ENCODE data around the gene FGD2. TPM values are rescaled to one million over a fixed set of nuclear protein-coding genes. Genes with fewer than 3 reads are reported as not detected.

FGD2 gene
- total RNA-seq, 2 experiments from 2014 or later = 1.2 TPM

DNA sequence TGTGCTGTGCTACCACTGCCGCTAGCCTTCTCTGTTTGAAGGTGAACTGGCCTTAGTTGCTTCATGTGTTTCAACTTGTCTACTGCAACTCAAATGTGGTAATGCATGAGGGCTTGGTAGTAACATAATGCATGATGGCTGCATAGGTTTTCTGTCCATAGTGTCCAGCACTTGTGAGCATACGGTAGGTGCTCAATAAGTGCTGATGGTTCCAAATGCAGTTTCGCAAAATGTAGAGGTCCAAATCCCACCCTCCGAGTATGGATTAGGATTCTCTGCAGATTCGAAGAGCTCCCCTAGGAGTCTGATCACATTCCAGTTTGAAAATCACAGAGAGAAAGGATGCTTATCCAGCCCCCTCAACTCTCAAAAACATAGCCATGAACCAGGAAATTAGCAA lies 64.2 kb downstream of the FGD2 start:
- H3K4me3 Mint-ChIP-seq = no peak overlapping the region
- intact Hi-C loops (cut with DNase I, micrococcal nuclease) = loop anchor here in 1 of 2 experiments (5.0 kb wide), 1 partner anchor 83 kb away; no protein-coding TSS in a partner anchor
- CTCF ChIA-PET = no interaction called here

GRCh38 chr6:37072526-37072925 lies 67.1 kb downstream of the FGD2 start:
- intact Hi-C loops (cut with DNase I, micrococcal nuclease) = loop anchor here in 1 of 2 experiments (5.0 kb wide), 1 partner anchor 80 kb away; no protein-coding TSS in a partner anchor
- Histone ChIP-seq H3K4me1 (ENCODE audit: insufficient read depth, low read length) (peaks cover 8% of the 10 kb centered on the region), H3K9me3 (ENCODE audit: control insufficient read depth in 1 of 2, insufficient read depth in 1 of 2, low read length in 2 of 2) (no peaks in the 10 kb centered on the region), H3K36me3 (ENCODE audit: insufficient read depth, low read length) (no peaks in the 10 kb centered on the region), H3K27me3 (ENCODE audit: control insufficient read depth in 1 of 2, insufficient read depth in 2 of 2, low read length in 2 of 2) (no peaks in the 10 kb centered on the region), H3K4me3 (ENCODE audit: low read length) (no peak overlapping the region), H3K27ac (ENCODE audit: low read depth in 1 of 2, low read length in 2 of 2) (no peak overlapping the region)
- H3K27me3 Mint-ChIP-seq = no peaks in the 10 kb centered on the region
- DNase-seq (peak in 2 of 14 experiments; percentile 26 to 31), ATAC-seq (ENCODE audit: poor library complexity) (peak; percentile 48)
- POLR2A ChIA-PET = no interaction called here
- peaks cover 7% of the 10 kb centered on the region for H3K4me1 Mint-ChIP-seq (ENCODE audit: low read depth)
- H3K27ac Mint-ChIP-seq = no peak overlapping the region
- peaks cover 2% of the 10 kb centered on the region for H3K9me3 Mint-ChIP-seq
- TF ChIP-seq, protein P1, sequence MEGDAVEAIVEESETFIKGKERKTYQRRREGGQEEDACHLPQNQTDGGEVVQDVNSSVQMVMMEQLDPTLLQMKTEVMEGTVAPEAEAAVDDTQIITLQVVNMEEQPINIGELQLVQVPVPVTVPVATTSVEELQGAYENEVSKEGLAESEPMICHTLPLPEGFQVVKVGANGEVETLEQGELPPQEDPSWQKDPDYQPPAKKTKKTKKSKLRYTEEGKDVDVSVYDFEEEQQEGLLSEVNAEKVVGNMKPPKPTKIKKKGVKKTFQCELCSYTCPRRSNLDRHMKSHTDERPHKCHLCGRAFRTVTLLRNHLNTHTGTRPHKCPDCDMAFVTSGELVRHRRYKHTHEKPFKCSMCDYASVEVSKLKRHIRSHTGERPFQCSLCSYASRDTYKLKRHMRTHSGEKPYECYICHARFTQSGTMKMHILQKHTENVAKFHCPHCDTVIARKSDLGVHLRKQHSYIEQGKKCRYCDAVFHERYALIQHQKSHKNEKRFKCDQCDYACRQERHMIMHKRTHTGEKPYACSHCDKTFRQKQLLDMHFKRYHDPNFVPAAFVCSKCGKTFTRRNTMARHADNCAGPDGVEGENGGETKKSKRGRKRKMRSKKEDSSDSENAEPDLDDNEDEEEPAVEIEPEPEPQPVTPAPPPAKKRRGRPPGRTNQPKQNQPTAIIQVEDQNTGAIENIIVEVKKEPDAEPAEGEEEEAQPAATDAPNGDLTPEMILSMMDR (IDR thresholded peaks at IDR 0.05) = no peak
- CTCF ChIA-PET = interaction anchor here (1.5 kb wide), 1 partner anchor 21 kb away, joined by 4 read pairs; no protein-coding TSS in a partner anchor
- no peaks in the 10 kb centered on the region for H3K36me3 Mint-ChIP-seq (ENCODE audit: low read depth)
- no peak overlapping the region for H3K4me3 Mint-ChIP-seq

More for the DNA sequence above, 64.2 kb downstream of the FGD2 start:
- Mint-ChIP-seq H3K27ac (no peak overlapping the region), H3K36me3 (ENCODE audit: low read depth) (no peaks in the 10 kb centered on the region), H3K4me1 (ENCODE audit: low read depth) (peaks cover 7% of the 10 kb centered on the region), H3K27me3 (no peaks in the 10 kb centered on the region), H3K9me3 (peaks cover 2% of the 10 kb centered on the region)
- no peak overlapping the region for H3K4me3 ChIP-seq (ENCODE audit: low read length)
- DNase-seq = no peak
- no peak for ATAC-seq (ENCODE audit: poor library complexity)
- TF ChIP-seq, protein P1 (IDR thresholded peaks at IDR 0.05) = no peak
- H3K27ac ChIP-seq (ENCODE audit: low read depth in 1 of 2, low read length in 2 of 2) = no peak overlapping the region
- H3K36me3 ChIP-seq (ENCODE audit: insufficient read depth, low read length) = no peaks in the 10 kb centered on the region
- peaks cover 8% of the 10 kb centered on the region for H3K4me1 ChIP-seq (ENCODE audit: insufficient read depth, low read length)
- POLR2A ChIA-PET = no interaction called here
- H3K9me3 ChIP-seq (ENCODE audit: control insufficient read depth in 1 of 2, insufficient read depth in 1 of 2, low read length in 2 of 2) = no peaks in the 10 kb centered on the region
- no peaks in the 10 kb centered on the region for H3K27me3 ChIP-seq (ENCODE audit: control insufficient read depth in 1 of 2, insufficient read depth in 2 of 2, low read length in 2 of 2)

- Histone ChIP-seq H3K27me3 (ENCODE audit: control insufficient read depth in 1 of 2, insufficient read depth in 2 of 2, low read length in 2 of 2) (no peaks in the 10 kb centered on the region), H3K27ac (ENCODE audit: low read depth in 1 of 2, low read length in 2 of 2) (no peak overlapping the region), H3K4me1 (ENCODE audit: insufficient read depth, low read length) (peaks cover 8% of the 10 kb centered on the region), H3K9me3 (ENCODE audit: control insufficient read depth in 1 of 2, insufficient read depth in 1 of 2, low read length in 2 of 2) (no peaks in the 10 kb centered on the region), H3K4me3 (ENCODE audit: low read length) (no peak overlapping the region), H3K36me3 (ENCODE audit: insufficient read depth, low read length) (no peaks in the 10 kb centered on the region)
- CTCF ChIA-PET = no interaction called here
- POLR2A ChIA-PET = interaction anchor here (0.8 kb wide), 1 partner anchor 23 kb away, joined by 3 read pairs; no protein-coding TSS in a partner anchor
- Mint-ChIP-seq H3K9me3 (peaks cover 2% of the 10 kb centered on the region), H3K4me3 (no peak overlapping the region), H3K27me3 (no peaks in the 10 kb centered on the region), H3K27ac (no peak overlapping the region), H3K36me3 (ENCODE audit: low read depth) (no peaks in the 10 kb centered on the region), H3K4me1 (ENCODE audit: low read depth) (peaks cover 7% of the 10 kb centered on the region)
- intact Hi-C loops (cut with DNase I, micrococcal nuclease) = loop anchor here in 1 of 2 experiments (5.0 kb wide), 1 partner anchor 78 kb away; no protein-coding TSS in a partner anchor
- ATAC-seq (ENCODE audit: poor library complexity) (no peak), DNase-seq (no peak)
- TF ChIP-seq, protein P1 (IDR thresholded peaks at IDR 0.05) = no peak
Measured at GRCh38 chr6:37074053-37074827, 68.8 kb downstream of the FGD2 start.
